Stimulated activated memory B cell treated with anti-CD40 and anti-IgM and Interleukin-4, amounts not matched to agents 10 μg/mL and 1 μg/mL and 100 μg/mL, for 72 hours (primary cell): ENCODE measurements around the gene ANXA2.
A peak's percentile ranks its signal among the peaks of the same experiment; 100 is the strongest.

Experiments
- ATAC-seq: fragments of 150-1000 bp; cut with Tn5 transposase; 2 replicates; pipeline ENCODE4 v1.10.0; 2021
- H3K27ac Mint-ChIP-seq: one replicate; pipeline ENCODE4 v1.8.0; 2022; ENCODE audit warnings: mild to moderate bottlenecking, mixed read lengths
- H3K27me3 Mint-ChIP-seq: one replicate; pipeline ENCODE4 v1.8.0; 2022; ENCODE audit warnings: mixed read lengths
- H3K36me3 Mint-ChIP-seq: one replicate; pipeline ENCODE4 v1.8.0; 2022; ENCODE audit warnings: mixed read lengths
- H3K4me1 Mint-ChIP-seq: one replicate; pipeline ENCODE4 v1.8.0; 2022; ENCODE audit warnings: mixed read lengths
- H3K4me3 Mint-ChIP-seq: one replicate; pipeline ENCODE4 v1.8.0; 2022; ENCODE audit warnings: mild to moderate bottlenecking, moderate library complexity, mixed read lengths
- H3K9me3 Mint-ChIP-seq: one replicate; pipeline ENCODE4 v1.8.0; 2022; ENCODE audit warnings: mixed read lengths

Gene ANXA2

GRCh38 chr15:60396958-60397771 lies 621 bp downstream of the ANXA2 start:
- H3K4me3 Mint-ChIP-seq: peak overlapping the region; percentile 85
- peaks cover 49% of the 10 kb centered on the region for H3K4me1 Mint-ChIP-seq
- peaks cover 22% of the 10 kb centered on the region for H3K36me3 Mint-ChIP-seq
- ATAC-seq: peak; percentile 83
- H3K27ac Mint-ChIP-seq: peak overlapping the region; percentile 85
- H3K9me3 Mint-ChIP-seq: no peaks in the 10 kb centered on the region
- H3K27me3 Mint-ChIP-seq: no peaks in the 10 kb centered on the region

- H3K9me3 Mint-ChIP-seq: no peaks in the 10 kb centered on the region
- H3K4me1 Mint-ChIP-seq: peaks cover 53% of the 10 kb centered on the region
- H3K27me3 Mint-ChIP-seq: no peaks in the 10 kb centered on the region
- ATAC-seq: no peak
- peaks cover 26% of the 10 kb centered on the region for H3K36me3 Mint-ChIP-seq
- H3K27ac Mint-ChIP-seq: peak overlapping the region; percentile 85
- H3K4me3 Mint-ChIP-seq: peak overlapping the region; percentile 85
Observed at GRCh38 chr15:60396560-60396957, 1.2 kb downstream of the ANXA2 start.

GRCh38 chr15:60396100-60396499 lies 1.7 kb downstream of the ANXA2 start:
- ATAC-seq: no peak
- Mint-ChIP-seq H3K36me3 (peaks cover 31% of the 10 kb centered on the region), H3K27me3 (no peaks in the 10 kb centered on the region), H3K4me1 (peaks cover 58% of the 10 kb centered on the region), H3K27ac (peak overlapping the region; percentile 85), H3K4me3 (peak overlapping the region; percentile 85), H3K9me3 (no peaks in the 10 kb centered on the region)

GRCh38 chr15:60395276-60396011 lies 2.3 kb downstream of the ANXA2 start:
- peaks cover 37% of the 10 kb centered on the region for H3K36me3 Mint-ChIP-seq
- no peaks in the 10 kb centered on the region for H3K27me3 Mint-ChIP-seq
- peaks cover 64% of the 10 kb centered on the region for H3K4me1 Mint-ChIP-seq
- no peaks in the 10 kb centered on the region for H3K9me3 Mint-ChIP-seq
- ATAC-seq: no peak
- no peak overlapping the region for H3K4me3 Mint-ChIP-seq
- peak overlapping the region; percentile 85 for H3K27ac Mint-ChIP-seq

GRCh38 chr15:60394689-60395097 lies 3.1 kb downstream of the ANXA2 start:
- no peaks in the 10 kb centered on the region for H3K27me3 Mint-ChIP-seq
- H3K4me1 Mint-ChIP-seq: peaks cover 71% of the 10 kb centered on the region
- H3K36me3 Mint-ChIP-seq: peaks cover 45% of the 10 kb centered on the region
- no peak for ATAC-seq
- H3K9me3 Mint-ChIP-seq: no peaks in the 10 kb centered on the region
- H3K4me3 Mint-ChIP-seq: no peak overlapping the region
- peak overlapping the region; percentile 28 for H3K27ac Mint-ChIP-seq

GRCh38 chr15:60392986-60393790 lies 4.6 kb downstream of the ANXA2 start:
- H3K27me3 Mint-ChIP-seq: no peaks in the 10 kb centered on the region
- H3K36me3 Mint-ChIP-seq: peaks cover 51% of the 10 kb centered on the region

GRCh38 chr15:60392601-60392985 lies 5.2 kb downstream of the ANXA2 start:
- no peak for ATAC-seq
- Mint-ChIP-seq H3K4me3 (no peak overlapping the region), H3K27ac (no peak overlapping the region), H3K27me3 (no peaks in the 10 kb centered on the region), H3K9me3 (no peaks in the 10 kb centered on the region), H3K36me3 (peaks cover 53% of the 10 kb centered on the region), H3K4me1 (peaks cover 72% of the 10 kb centered on the region)

More at GRCh38 chr15:60392986-60393790, 4.6 kb downstream of the ANXA2 start:
- Mint-ChIP-seq H3K9me3 (no peaks in the 10 kb centered on the region), H3K4me3 (no peak overlapping the region), H3K4me1 (peaks cover 70% of the 10 kb centered on the region), H3K27ac (no peak overlapping the region)
- ATAC-seq: no peak

GRCh38 chr15:60391722-60392315 lies 6.0 kb downstream of the ANXA2 start:
- H3K36me3 Mint-ChIP-seq: peaks cover 56% of the 10 kb centered on the region

GRCh38 chr15:60390871-60391501 lies 6.8 kb downstream of the ANXA2 start:
- Mint-ChIP-seq H3K27me3 (no peaks in the 10 kb centered on the region), H3K36me3 (peaks cover 50% of the 10 kb centered on the region), H3K9me3 (no peaks in the 10 kb centered on the region), H3K4me1 (peaks cover 66% of the 10 kb centered on the region), H3K4me3 (no peak overlapping the region), H3K27ac (no peak overlapping the region)
- ATAC-seq: no peak

More at GRCh38 chr15:60391722-60392315, 6.0 kb downstream of the ANXA2 start:
- Mint-ChIP-seq H3K27me3 (no peaks in the 10 kb centered on the region), H3K4me1 (peaks cover 75% of the 10 kb centered on the region), H3K9me3 (no peaks in the 10 kb centered on the region), H3K27ac (no peak overlapping the region), H3K4me3 (no peak overlapping the region)
- ATAC-seq: no peak

GRCh38 chr15:60390231-60390630 lies 7.6 kb downstream of the ANXA2 start:
- H3K27ac Mint-ChIP-seq: no peak overlapping the region
- H3K4me3 Mint-ChIP-seq: no peak overlapping the region

GRCh38 chr15:60389261-60390077 lies 8.3 kb downstream of the ANXA2 start:
- Mint-ChIP-seq H3K27me3 (no peaks in the 10 kb centered on the region), H3K4me1 (peaks cover 61% of the 10 kb centered on the region), H3K27ac (peak overlapping the region; percentile 14), H3K9me3 (no peaks in the 10 kb centered on the region), H3K4me3 (peak overlapping the region; percentile 5), H3K36me3 (peaks cover 49% of the 10 kb centered on the region)
- ATAC-seq: peak; percentile 73

More at GRCh38 chr15:60390231-60390630, 7.6 kb downstream of the ANXA2 start:
- H3K9me3 Mint-ChIP-seq: no peaks in the 10 kb centered on the region
- peaks cover 63% of the 10 kb centered on the region for H3K4me1 Mint-ChIP-seq
- peaks cover 49% of the 10 kb centered on the region for H3K36me3 Mint-ChIP-seq
- no peak for ATAC-seq
- H3K27me3 Mint-ChIP-seq: no peaks in the 10 kb centered on the region

- Mint-ChIP-seq H3K9me3 (no peaks in the 10 kb centered on the region), H3K36me3 (peaks cover 51% of the 10 kb centered on the region), H3K27me3 (no peaks in the 10 kb centered on the region), H3K27ac (no peak overlapping the region), H3K4me3 (no peak overlapping the region), H3K4me1 (peaks cover 43% of the 10 kb centered on the region)
- no peak for ATAC-seq
Observed at GRCh38 chr15:60387321-60387720, 10.5 kb downstream of the ANXA2 start.

GRCh38 chr15:60386615-60387014 lies 11.2 kb downstream of the ANXA2 start:
- no peak overlapping the region for H3K4me3 Mint-ChIP-seq

More at GRCh38 chr15:60386615-60387014, 11.2 kb downstream of the ANXA2 start:
- Mint-ChIP-seq H3K27me3 (no peaks in the 10 kb centered on the region), H3K36me3 (peaks cover 55% of the 10 kb centered on the region), H3K4me1 (peaks cover 40% of the 10 kb centered on the region), H3K27ac (no peak overlapping the region), H3K9me3 (no peaks in the 10 kb centered on the region)
- ATAC-seq: no peak
